ENCODE results near the gene KCNG1.
"Not testable (repeated sequence)": the region's sequence is repeated elsewhere in the genome, so short reads cannot be mapped to it uniquely, and the experiment has no call there.

KCNG1 gene, protein sequence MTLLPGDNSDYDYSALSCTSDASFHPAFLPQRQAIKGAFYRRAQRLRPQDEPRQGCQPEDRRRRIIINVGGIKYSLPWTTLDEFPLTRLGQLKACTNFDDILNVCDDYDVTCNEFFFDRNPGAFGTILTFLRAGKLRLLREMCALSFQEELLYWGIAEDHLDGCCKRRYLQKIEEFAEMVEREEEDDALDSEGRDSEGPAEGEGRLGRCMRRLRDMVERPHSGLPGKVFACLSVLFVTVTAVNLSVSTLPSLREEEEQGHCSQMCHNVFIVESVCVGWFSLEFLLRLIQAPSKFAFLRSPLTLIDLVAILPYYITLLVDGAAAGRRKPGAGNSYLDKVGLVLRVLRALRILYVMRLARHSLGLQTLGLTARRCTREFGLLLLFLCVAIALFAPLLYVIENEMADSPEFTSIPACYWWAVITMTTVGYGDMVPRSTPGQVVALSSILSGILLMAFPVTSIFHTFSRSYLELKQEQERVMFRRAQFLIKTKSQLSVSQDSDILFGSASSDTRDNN

GRCh38 chr20:51022803-51023616, at the start of gene KCNG1:
KCNG1 (minus strand) TSS chr20:51023107; CDS start chr20:51010338, 12,769 bp downstream.
- DNase-seq: no peak

- no peak for DNase-seq
These were observed 47.7 kb upstream of the KCNG1 start for GRCh38 chr20:51070621-51071020.

DNA sequence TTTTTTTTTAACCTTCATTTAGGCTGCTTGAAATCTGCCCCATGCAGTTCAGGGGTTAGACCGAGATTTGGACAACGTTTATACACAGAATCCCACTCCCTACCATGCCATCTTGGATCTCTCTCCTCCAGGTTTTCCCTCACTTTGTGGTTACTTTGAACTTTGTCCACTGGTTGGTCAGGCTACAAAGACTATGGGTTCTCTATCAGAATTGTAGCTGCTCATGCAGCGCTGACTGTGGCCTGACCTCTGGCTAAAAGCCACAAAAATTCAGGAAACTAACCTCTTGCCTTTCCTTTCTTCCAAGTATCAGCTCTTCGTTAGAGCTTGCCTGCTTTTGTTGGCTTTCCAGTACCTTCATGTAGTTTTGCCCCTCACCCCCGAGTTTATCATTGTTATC, 44.9 kb upstream of the KCNG1 start:
- DNase-seq: no peak

DNA sequence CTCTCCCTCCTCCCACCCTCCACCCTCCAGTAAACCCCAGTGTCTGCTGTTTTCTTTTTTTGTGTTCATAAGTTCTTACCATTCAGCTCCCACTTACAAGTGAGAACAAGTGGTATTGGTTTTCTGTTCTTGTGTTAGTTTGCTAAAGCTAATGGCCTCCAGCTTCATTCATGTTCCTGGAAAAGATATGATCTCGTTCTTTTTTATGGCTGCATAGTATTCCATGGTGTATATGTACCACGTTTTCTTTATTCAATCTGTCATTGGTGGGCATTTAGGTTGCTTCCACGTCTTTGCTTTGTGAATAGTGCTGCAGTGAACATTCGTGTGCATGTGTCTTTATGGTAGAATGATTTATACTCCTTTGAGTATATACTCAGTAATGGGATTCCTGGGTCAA, 42.7 kb upstream of the KCNG1 start:
- DNase-seq: no peak

DNA sequence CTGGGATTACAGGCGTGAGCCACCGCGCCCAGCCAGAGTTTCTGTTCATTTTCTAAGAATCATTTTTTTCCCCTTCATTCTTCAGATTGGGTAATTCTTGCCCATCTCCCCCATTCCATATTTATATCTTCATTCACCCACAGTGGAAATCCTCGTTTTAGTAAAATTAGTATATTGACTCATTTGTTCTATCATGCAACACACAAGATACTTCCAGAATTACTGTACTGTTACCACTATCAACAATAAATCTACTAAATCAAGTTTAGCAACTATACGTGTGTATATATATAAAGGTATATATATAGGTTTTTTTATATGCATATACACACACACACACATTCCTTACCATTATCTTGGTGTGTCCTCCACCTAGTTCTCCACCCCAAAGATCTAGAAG, 41.2 kb upstream of the KCNG1 start:
- no peak for DNase-seq

- no peak for DNase-seq
These were observed 39.2 kb upstream of the KCNG1 start for GRCh38 chr20:51062065-51062464.

DNA sequence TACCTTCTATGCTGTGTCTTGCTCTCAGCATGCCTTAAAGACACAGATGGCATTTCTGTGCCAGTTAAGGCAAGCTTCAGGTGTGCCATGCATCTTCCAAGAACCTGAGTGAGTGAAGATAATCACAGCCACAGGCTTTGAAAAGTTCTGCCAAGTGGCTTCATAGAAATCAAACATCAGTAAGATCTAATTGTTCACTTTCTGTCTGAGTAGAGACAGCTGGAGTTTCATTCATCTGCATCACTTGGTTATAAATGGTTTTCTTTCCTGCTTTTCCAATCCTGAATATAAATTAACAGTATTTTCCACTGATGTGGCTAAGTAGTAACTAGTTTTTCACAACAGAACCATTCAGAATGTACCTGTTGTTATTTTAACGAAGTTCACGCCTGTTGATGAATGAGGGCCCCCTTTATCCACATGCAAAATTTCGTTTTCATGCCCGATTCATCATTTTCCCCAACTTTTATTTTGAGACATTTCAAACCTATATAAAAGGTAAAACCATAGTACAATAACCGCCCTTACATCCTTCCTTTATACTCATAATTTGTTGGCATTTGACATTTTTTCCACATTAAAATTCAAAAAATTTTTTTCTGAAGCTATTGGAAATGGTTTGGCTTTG, 38.6 kb upstream of the KCNG1 start:
- DNase-seq: no peak

DNA sequence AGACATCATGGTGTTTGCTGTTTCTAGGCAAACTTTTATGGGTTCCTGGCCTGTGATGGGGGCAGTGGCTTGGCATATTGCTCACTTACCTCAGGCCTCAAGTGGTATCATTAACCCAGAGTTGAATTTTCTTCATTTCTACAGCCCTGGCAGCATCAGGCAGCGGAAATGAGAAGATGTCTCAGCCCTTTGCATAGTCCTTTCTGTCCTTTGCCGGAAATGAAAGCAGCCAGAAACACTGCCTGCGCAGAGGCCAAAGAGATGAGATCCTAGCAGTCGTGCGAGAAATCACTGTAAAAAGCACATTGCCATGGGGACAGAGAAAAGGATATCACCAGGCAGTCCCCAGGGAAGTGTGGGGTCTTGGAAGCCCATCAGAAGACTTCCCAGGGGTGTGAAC, 37.4 kb upstream of the KCNG1 start:
- no peak for DNase-seq

DNA sequence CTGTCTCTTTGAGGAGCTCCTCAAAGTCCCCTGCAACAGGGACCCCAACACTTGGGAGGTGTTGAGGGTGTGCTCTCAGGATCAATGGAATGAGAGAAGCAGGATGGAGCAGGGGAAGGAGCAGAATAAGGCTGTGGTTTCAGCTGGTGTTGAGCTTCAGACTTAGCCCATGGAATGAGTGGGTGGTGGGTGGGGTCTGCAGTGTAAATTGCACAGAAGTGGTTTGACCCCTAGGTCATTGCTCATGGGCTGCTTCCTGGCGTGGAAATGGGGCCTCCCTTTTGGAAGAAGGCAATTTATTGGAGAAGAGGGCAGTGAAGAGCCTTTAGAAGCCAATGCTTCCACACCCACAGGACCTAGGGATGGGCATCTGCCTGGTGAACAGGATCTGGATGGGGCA, 37.0 kb upstream of the KCNG1 start:
- DNase-seq: no peak

DNA sequence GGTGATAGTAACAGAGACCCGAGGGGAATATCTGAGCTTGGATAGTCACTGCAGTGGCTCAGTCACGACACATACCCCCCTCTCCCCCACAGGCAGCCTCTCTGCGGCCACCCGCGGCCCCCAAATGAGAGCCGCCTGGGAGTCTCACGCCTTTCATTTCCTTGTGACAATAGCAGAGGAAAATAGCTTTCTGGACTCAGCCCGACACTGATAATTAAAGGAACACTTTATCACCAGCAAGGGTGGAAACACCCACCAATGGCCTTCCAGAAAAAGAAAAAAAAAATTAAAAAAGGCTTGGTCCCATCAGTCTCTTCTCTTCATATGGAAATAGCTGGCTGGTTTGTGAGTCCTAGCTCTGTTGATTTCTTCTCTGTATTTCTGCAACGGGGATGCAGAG, 35.1 kb upstream of the KCNG1 start:
- DNase-seq: no peak

GRCh38 chr20:51054233-51054632, 31.3 kb upstream of the KCNG1 start:
- no peak for DNase-seq

GRCh38 chr20:51050531-51051075, 27.7 kb upstream of the KCNG1 start:
- no peak for DNase-seq

GRCh38 chr20:51046021-51046985, 23.4 kb upstream of the KCNG1 start:
- no peak for DNase-seq

GRCh38 chr20:51045492-51045891, 22.6 kb upstream of the KCNG1 start:
- DNase-seq: not testable (repeated sequence)

DNA sequence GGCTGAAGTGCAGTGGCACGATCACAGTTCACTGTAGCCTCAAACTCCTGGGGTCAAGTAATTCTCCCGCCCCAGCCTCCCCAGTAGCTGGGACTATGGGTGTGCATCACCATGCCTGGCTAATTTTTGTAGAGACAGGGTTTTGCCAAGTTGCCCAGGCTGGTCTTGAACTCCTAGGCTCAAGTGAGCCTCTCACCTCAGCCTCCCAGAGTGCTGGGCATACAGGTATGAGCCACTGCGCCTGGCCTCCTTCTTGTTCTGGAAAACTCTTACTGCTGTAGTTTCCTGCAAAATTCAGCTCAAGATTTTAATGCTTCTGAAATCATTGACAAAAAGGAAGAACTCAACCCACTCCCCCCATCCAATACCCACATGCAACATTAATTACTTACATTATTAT, 21.9 kb upstream of the KCNG1 start:
- DNase-seq: no peak

- no peak for DNase-seq
These were observed 20.9 kb upstream of the KCNG1 start for GRCh38 chr20:51043811-51044210.

DNA sequence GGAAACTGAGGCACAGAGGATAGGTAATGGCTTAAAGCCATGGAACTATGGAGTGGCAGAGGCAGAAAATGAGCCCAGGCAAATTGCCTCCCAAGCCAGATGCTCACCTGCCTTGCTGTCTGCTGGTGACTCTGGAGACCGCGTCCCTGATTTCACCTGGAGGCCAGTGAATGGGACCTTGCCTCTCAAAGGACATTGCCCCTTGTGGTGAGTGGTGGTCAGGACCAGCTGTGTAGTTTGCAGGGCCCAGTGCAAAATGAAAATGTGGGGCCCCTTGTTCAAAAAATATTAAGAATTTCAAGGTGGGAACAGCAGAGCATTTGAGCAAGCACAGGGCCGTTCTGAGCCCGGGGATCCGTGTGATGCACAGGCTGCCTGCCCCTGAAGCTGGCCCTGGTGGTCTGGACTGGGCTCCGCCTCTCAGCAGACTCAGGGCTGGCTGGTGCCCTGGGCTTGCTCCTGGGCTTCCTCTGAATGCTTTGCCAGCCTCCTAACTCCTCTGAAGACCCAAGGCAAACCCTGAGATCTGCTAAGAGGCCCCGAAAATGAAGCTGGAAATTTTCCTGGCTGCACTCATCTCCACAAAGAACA, 19.8 kb upstream of the KCNG1 start:
- DNase-seq: no peak

DNA sequence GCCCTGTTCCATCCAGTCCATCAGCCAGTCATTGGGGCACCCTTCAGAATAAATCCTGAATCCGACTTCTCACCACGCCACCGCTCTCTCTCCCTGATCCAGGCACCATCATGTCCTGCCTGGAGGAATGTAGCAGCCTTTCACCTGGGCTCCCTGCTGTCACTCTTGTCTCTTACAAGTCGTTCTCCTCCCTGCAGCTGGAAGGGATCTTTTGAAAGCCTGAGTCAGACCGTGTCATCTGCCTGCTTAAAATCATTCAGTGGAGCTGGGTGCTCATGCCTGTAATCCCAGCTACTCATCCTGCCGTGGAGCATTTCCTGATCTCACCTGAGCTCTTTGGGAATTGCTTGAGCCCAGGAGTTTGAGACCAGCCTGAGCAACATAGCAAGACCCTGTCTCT, 19.2 kb upstream of the KCNG1 start:
- DNase-seq: no peak

DNA sequence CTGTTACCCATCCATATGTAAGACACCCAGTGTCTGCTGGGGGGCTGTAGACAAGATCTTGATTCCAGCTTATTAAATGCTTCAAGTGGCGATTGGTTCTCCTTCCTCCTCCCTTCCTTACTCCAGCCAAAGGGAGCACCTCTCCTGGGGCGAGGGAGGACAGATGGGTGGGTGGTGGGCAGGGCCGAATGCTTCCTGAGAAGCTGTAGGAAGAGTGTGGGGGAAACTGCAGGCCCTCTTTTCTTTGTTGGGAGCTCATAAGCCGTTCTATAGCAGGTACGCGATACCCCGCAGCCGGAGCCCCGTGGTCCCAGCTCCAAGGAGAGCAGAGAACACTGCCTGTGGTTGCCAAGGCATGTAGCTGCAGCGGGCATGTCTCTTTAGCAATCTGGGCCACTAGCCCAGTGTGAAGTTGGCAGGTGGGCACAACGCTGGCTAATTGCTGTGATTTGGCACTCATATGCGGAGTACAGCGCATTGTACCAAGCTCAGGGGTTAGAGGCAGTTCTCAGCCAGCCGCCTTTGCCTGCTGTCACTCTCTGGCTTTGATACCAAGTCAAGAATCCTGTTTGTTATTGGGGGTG, 14.7 kb upstream of the KCNG1 start:
- DNase-seq: no peak

DNA sequence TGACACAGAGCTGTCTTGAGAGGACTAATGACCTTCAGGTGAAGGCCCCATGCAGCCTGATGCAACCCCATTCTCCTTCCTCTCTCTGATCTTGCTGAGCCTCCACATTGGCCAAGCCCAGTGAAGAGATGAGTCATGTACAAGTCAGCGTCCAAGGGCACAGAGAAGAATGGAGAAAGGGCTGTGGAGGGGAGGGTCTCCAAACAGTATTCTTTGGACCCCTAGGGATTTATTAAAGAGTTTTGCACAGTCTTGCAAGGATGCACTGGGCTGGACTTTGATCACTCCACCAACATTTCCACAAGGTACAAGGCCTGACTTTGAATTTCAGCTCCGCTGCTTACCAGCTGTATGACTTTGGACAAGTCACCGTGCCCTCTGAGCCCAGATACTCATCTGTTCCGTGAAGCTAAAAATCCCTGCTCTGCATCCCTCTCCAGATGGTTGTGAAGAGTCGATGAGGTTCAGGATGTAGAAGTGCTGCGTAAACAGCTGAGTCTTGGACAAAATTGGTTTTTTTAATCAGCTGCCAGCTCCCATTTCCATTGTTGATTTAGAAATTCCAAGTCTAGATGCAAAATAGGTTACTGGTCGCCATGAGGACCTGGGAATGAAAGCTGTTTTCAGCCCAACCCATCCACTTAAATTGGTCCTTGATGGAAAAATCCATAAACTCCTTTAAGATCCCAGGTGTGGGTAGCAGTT, 14.1 kb upstream of the KCNG1 start:
- DNase-seq: no peak

DNA sequence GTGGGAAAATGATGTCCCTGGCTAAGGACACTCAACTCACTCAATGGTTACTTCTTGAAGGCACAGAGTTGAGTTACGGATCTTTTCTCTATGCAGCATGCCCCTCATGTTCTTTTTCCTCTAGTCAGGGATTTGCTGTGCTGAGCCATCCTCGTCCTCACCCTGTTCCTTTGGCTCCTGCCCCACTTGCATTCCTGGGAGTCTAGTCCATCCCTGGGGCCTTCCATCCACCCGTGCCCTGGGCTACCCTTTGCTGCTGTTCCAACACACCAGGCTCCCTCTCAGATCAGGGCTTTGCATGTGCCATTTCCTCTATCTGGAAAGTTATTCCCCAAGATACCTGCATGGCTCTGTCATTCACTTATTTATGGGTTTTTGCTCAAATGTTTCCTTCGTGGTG, 13.3 kb upstream of the KCNG1 start:
- no peak for DNase-seq

All from NCI-H2029 (cell line).